GM12878 (cell line): ENCODE measurements around the gene FAM98C. TPM values are rescaled to one million over a fixed set of nuclear protein-coding genes. Genes with fewer than 3 reads are reported as not detected.

Experiments
- ATAC-seq: fragments of 200-7000 bp; cut with Tn5 transposase; 3 replicates; pipeline ENCODE4 v1.9.1; 2020; ENCODE audit warnings: mild to moderate bottlenecking, moderate library complexity
- BruUV-seq: library from RNA; stranded (reverse); fragments of 400-500 nt; replicated peaks from 2 replicates; lab custom pipeline; 2021; lab: Mats Ljungman, UMichigan
- CTCF ChIA-PET: fragments of 300-600 bp; sonication (Branson Sonifier 250); formaldehyde crosslinking; extraction: SDS; loops from one replicate; lab custom pipeline; 2021; ENCODE audit warnings: inconsistent platforms; lab: Yijun Ruan, JAX
- POLR2A ChIA-PET: fragments of 350-600 bp; formaldehyde crosslinking; extraction: SDS; loops from one replicate; lab custom pipeline; 2021; ENCODE audit warnings: inconsistent platforms; lab: Charles Lee
- RAD21 ChIA-PET: fragments of 300-600 bp; sonication (Branson Sonifier 250); formaldehyde crosslinking; loops from one replicate; lab custom pipeline; 2023; ENCODE audit warnings: antibody characterized with exemption; ENCODE audit not compliant: unreplicated experiment; lab: Charles Lee
- SMC1A ChIA-PET: fragments of 300-600 bp; sonication (Branson Sonifier 250); formaldehyde crosslinking; loops from one replicate; lab custom pipeline; 2023; ENCODE audit not compliant: unreplicated experiment, uncharacterized antibody; lab: Charles Lee
- DNase-seq: peaks from one replicate; pipeline ENCODE4 v3.0.0-alpha.2; 2011; ENCODE audit warnings: low read depth, low spot score
- FAIRE-seq: peaks from 3 replicates; lab custom pipeline; 2011; peaks lifted over from hg19 to GRCh38; lab: Jason Lieb, UNC
- H2AFZ ChIP-seq: 2 replicates; pipeline ENCODE4 v1.6.0; 2011; ENCODE audit warnings: low read depth, low read length, control low read depth; ENCODE audit not compliant: control insufficient read depth
- H3K27ac ChIP-seq: 2 replicates; pipeline ENCODE4 v1.5.1; 2011; ENCODE audit warnings: control low read depth; ENCODE audit not compliant: control insufficient read depth, insufficient read depth
- H3K27me3 ChIP-seq, 2 experiments: replicated peaks in 1 of 2; 2 replicates each; pipeline versions ENCODE4 v1.6.0 to v1.6.1; 2011; ENCODE audit warnings: low read length in 1 of 2; ENCODE audit not compliant: control insufficient read depth in 2 of 2, insufficient read depth in 2 of 2
- H3K36me3 ChIP-seq, 2 experiments: 2 replicates each; pipeline ENCODE4 v1.5.1; 2011; ENCODE audit warnings: low read length in 1 of 2; ENCODE audit not compliant: control insufficient read depth in 2 of 2, insufficient read depth in 2 of 2
- H3K4me1 ChIP-seq: 2 replicates; pipeline ENCODE4 v1.6.1; 2011; ENCODE audit warnings: mild to moderate bottlenecking, low read length, moderate library complexity, mixed read lengths; ENCODE audit not compliant: control insufficient read depth, insufficient read depth
- H3K4me2 ChIP-seq: 2 replicates; pipeline ENCODE4 v1.6.0; 2011; ENCODE audit warnings: control low read depth; ENCODE audit not compliant: control insufficient read depth, insufficient read depth
- H3K4me3 ChIP-seq: fragments of 200-600 bp; sonication (generic); 2 replicates; pipeline ENCODE4 v1.5.1; 2016
- H3K79me2 ChIP-seq: 2 replicates; pipeline ENCODE4 v1.6.0; 2011; ENCODE audit warnings: low read length; ENCODE audit not compliant: control insufficient read depth, insufficient read depth
- H3K9ac ChIP-seq: 2 replicates; pipeline ENCODE4 v1.8.0; 2011; ENCODE audit warnings: low read length, control low read depth, mixed read lengths; ENCODE audit not compliant: control insufficient read depth, insufficient read depth
- H3K9me3 ChIP-seq: replicated peaks from 3 replicates; pipeline ENCODE4 v1.5.1; 2011; ENCODE audit warnings: mild to moderate bottlenecking, low read length; ENCODE audit not compliant: control insufficient read depth, insufficient read depth
- H4K20me1 ChIP-seq: 2 replicates; pipeline ENCODE4 v1.6.0; 2011; ENCODE audit not compliant: control insufficient read depth, insufficient read depth
- RAD21 ChIP-seq: IDR thresholded peaks from 2 replicates; pipeline ENCODE4 v1.6.1; 2011; ENCODE audit warnings: mild to moderate bottlenecking, low read depth, low read length, moderate library complexity; ENCODE audit not compliant: insufficient read depth
- SMARCA5 ChIP-seq: fragments of 450-650 bp; IDR thresholded peaks from 2 replicates; pipeline ENCODE4 v1.6.1; 2017; ENCODE audit warnings: mild to moderate bottlenecking
- STAT3 ChIP-seq: IDR thresholded peaks from 2 replicates; pipeline ENCODE4 v1.6.1; 2011; ENCODE audit warnings: low read depth, low read length, improper control_type of control experiment
- WGBS: methylation state at CpG from one replicate; pipeline ENCODE4 v1.1.6; 2016; ENCODE audit warnings: low lambda C conversion rate; ENCODE audit not compliant: insufficient replicate concordance, insufficient coverage; ENCODE audit errors: missing lambda C conversion rate; 5-methylcytosine and 5-hydroxymethylcytosine counted together
- in situ Hi-C: fragments of 300-500 bp; cut with MboI; formaldehyde crosslinking; loops from 9 replicates; pipeline ENCODE4 v1.14.3; 2018; ENCODE audit warnings: mixed read lengths
- intact Hi-C: fragments of 100-400 bp; cut with micrococcal nuclease; formaldehyde crosslinking; loops from one replicate; pipeline ENCODE4 v1.14.2; 2022; ENCODE audit not compliant: unreplicated experiment
- polyA plus RNA-seq, 11 experiments: library from polyadenylated mRNA; depleted of rRNA in 4 of 11; unstranded in 6 of 11; stranded (reverse) in 5 of 11; fragments of >200 nt; fragmentation: Nextera tagmentation in 4 of 11; fragmentation: Illumina TruSeq in 1 of 11; extraction: Ambion mirVana in 4 of 11; extraction: Trizol in 1 of 11; gene quantifications; 1 replicate in 1 of 11; 2 replicates in 10 of 11; pipeline versions ENCODE4 v1.2.1 to v1.2.3, GENCODE V29; 2011 to 2016; ENCODE audit warnings: inconsistent platforms in 2 of 11, missing spikeins in 2 of 11, low read depth in 1 of 11
- total RNA-seq, 4 experiments: library from RNA; depleted of rRNA in 3 of 4; stranded (reverse); fragments of >200 nt in 3 of 4; fragmentation: Illumina TruSeq in 1 of 4; extraction: Trizol in 1 of 4; gene quantifications; 2 replicates each; pipeline versions ENCODE4 v1.2.1 to v1.2.3, GENCODE V29; 2013 to 2021
- TF ChIP-seq, protein P1 (sequence below): IDR thresholded peaks from 2 replicates; pipeline ENCODE4 v1.6.1; 2012; ENCODE audit warnings: low read depth, low read length, improper control_type of control experiment
- TF ChIP-seq, protein P2 (sequence below): fragments of 450-650 bp; IDR thresholded peaks from 2 replicates; pipeline ENCODE4 v1.6.1; 2016; ENCODE audit warnings: mild to moderate bottlenecking, moderate library complexity, borderline replicate concordance

Gene FAM98C
- total and polyA plus RNA-seq, 10 of the 15 experiments (the other 5 are each of a cell fraction or from before 2014, with no cell fraction given), result 1.4 to 17.2 (median 9.5) TPM

DNA sequence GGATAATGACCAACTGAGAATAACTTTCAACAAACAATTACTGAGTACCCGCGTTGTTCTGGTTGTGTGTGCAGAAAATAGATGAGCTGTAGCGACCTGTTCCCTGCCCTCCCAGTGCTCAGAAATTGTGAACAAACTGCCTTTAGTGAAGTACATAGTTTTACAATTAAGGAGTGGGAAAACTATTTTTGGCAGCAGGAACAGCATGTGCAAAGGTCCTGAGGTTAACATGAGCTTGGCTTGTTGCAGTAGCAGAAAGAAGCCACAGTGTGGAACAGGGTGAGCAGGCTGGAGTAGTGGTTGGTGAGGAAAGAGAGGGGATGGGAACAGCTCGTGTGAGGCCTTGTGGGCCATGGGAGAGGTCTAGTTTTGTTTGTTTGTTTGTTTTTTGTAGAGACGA, 46.6 kb downstream of the FAM98C start:
- in situ Hi-C loops, result no loop called here
- H3K27me3 ChIP-seq, result no peaks in the 10 kb centered on the region
- H4K20me1 ChIP-seq, result no peaks in the 10 kb centered on the region
- no TSS peak for BruUV-seq
- H3K4me2 ChIP-seq, result no peak overlapping the region
- no peak overlapping the region for H3K9ac ChIP-seq
- RAD21 ChIA-PET, result no interaction called here
- no peak for TF ChIP-seq RAD21
- TF ChIP-seq, protein P1, sequence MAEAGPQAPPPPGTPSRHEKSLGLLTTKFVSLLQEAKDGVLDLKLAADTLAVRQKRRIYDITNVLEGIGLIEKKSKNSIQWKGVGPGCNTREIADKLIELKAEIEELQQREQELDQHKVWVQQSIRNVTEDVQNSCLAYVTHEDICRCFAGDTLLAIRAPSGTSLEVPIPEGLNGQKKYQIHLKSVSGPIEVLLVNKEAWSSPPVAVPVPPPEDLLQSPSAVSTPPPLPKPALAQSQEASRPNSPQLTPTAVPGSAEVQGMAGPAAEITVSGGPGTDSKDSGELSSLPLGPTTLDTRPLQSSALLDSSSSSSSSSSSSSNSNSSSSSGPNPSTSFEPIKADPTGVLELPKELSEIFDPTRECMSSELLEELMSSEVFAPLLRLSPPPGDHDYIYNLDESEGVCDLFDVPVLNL, result no peak
- TF ChIP-seq, protein P2, sequence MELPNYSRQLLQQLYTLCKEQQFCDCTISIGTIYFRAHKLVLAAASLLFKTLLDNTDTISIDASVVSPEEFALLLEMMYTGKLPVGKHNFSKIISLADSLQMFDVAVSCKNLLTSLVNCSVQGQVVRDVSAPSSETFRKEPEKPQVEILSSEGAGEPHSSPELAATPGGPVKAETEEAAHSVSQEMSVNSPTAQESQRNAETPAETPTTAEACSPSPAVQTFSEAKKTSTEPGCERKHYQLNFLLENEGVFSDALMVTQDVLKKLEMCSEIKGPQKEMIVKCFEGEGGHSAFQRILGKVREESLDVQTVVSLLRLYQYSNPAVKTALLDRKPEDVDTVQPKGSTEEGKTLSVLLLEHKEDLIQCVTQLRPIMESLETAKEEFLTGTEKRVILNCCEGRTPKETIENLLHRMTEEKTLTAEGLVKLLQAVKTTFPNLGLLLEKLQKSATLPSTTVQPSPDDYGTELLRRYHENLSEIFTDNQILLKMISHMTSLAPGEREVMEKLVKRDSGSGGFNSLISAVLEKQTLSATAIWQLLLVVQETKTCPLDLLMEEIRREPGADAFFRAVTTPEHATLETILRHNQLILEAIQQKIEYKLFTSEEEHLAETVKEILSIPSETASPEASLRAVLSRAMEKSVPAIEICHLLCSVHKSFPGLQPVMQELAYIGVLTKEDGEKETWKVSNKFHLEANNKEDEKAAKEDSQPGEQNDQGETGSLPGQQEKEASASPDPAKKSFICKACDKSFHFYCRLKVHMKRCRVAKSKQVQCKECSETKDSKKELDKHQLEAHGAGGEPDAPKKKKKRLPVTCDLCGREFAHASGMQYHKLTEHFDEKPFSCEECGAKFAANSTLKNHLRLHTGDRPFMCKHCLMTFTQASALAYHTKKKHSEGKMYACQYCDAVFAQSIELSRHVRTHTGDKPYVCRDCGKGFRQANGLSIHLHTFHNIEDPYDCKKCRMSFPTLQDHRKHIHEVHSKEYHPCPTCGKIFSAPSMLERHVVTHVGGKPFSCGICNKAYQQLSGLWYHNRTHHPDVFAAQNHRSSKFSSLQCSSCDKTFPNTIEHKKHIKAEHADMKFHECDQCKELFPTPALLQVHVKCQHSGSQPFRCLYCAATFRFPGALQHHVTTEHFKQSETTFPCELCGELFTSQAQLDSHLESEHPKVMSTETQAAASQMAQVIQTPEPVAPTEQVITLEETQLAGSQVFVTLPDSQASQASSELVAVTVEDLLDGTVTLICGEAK, result no peak
- no peak for TF ChIP-seq STAT3
- TF ChIP-seq SMARCA5, result no peak
- TF ChIP-seq, all 136 proteins: peak for 0
- CTCF ChIA-PET, result no interaction called here
- Histone ChIP-seq H2AFZ (no peak overlapping the region), H3K4me3 (no peak overlapping the region), H3K4me1 (no peaks in the 10 kb centered on the region), H3K27ac (no peak overlapping the region), H3K79me2 (no peaks in the 10 kb centered on the region), H3K9me3 (no peaks in the 10 kb centered on the region), H3K36me3 (no peaks in the 10 kb centered on the region)
- FAIRE-seq (no peak), DNase-seq (no peak), ATAC-seq (no peak)
- SMC1A ChIA-PET, result no interaction called here
- POLR2A ChIA-PET, result no interaction called here
- WGBS, result 39% methylated on average over 5 of the region's 5 CpGs
- intact Hi-C loops, result no loop called here
